ENCODE results near the gene RAD51B. TPM values are rescaled to one million over a fixed set of nuclear protein-coding genes. Genes with fewer than 3 reads are reported as not detected.

RAD51B gene
- total and polyA plus RNA-seq, 2 donors (not counting 1 experiment from before 2014, with no cell fraction given) = 4.6 to 16.3 TPM

- Histone ChIP-seq H3K4me3 (replicated peaks in 1 of 4; ENCODE audit: control extremely low read depth in 1 of 4, insufficient read depth in 1 of 4, low read depth in 3 of 4, low read length in 4 of 4) (no peak overlapping the region), H3K27me3 (ENCODE audit: control insufficient read depth, insufficient read depth, low read length) (no peaks in the 10 kb centered on the region), H3K36me3 (ENCODE audit: control insufficient read depth, insufficient read depth, low read length) (no peaks in the 10 kb centered on the region), H3K79me2 (ENCODE audit: control insufficient read depth, insufficient read depth, low read length) (no peaks in the 10 kb centered on the region), H3K27ac (ENCODE audit: insufficient read depth, low read length) (no peak overlapping the region), H4K20me1 (ENCODE audit: control insufficient read depth, extremely low read depth, insufficient read depth, low read length) (no peaks in the 10 kb centered on the region), H3K9ac (ENCODE audit: insufficient read depth, low read length) (no peak overlapping the region), H3K4me2 (ENCODE audit: extremely low read depth, insufficient read depth, low read length) (no peak overlapping the region), H3K9me3 (ENCODE audit: control insufficient read depth, insufficient read depth, low read depth, low read length) (no peaks in the 10 kb centered on the region), H3K4me1 (ENCODE audit: control insufficient read depth, extremely low read depth, insufficient read depth, low read length) (peaks cover 6% of the 10 kb centered on the region), H2AFZ (ENCODE audit: low read length) (no peak overlapping the region)
- TF ChIP-seq CTCF (conservative IDR thresholded peaks at IDR 0.05 in 1 of 2, IDR thresholded peaks at IDR 0.05 in 1 of 2; ENCODE audit: low read depth in 1 of 2, low read length in 2 of 2) = no peak
- TF ChIP-seq EZH2 (IDR thresholded peaks at IDR 0.05; ENCODE audit: low read length, missing control alignments) = no peak
- DNase-seq (ENCODE audit: low read depth in 2 of 2) = peak in 1 of 2 donors; percentile 95
Observed at GRCh38 chr14:68361231-68361630, 541.7 kb downstream of the RAD51B start.

DNA sequence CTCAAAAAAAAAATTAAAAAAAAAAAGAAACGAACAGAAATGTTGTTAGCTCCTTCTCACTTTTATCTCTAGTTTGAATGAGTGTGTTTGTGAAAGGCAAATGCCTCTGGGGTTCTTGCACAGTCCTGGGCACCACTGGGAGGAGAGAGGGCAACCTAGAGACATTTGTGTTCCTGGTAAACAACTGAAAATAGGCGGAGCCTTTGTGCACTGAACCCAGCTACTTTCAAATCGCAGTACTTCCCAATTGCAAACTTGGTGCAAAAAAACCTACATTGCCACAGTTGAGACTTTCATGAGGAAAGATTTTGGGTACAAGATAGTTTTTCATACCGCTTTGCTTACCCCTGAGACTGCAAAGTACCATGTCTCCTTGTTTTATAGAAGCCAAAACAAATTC, 543.3 kb downstream of the RAD51B start:
- TF ChIP-seq CTCF (conservative IDR thresholded peaks at IDR 0.05 in 1 of 2, IDR thresholded peaks at IDR 0.05 in 1 of 2; ENCODE audit: low read depth in 1 of 2, low read length in 2 of 2) (no peak), EZH2 (IDR thresholded peaks at IDR 0.05; ENCODE audit: low read length, missing control alignments) (no peak)
- no peak for DNase-seq (ENCODE audit: low read depth in 2 of 2)
- H3K4me2 ChIP-seq (ENCODE audit: extremely low read depth, insufficient read depth, low read length) = no peak overlapping the region
- H3K9me3 ChIP-seq (ENCODE audit: control insufficient read depth, insufficient read depth, low read depth, low read length) = no peaks in the 10 kb centered on the region
- no peak overlapping the region for H3K27ac ChIP-seq (ENCODE audit: insufficient read depth, low read length)
- H2AFZ ChIP-seq (ENCODE audit: low read length) = no peak overlapping the region
- H3K79me2 ChIP-seq (ENCODE audit: control insufficient read depth, insufficient read depth, low read length) = no peaks in the 10 kb centered on the region
- no peak overlapping the region for H3K4me3 ChIP-seq (replicated peaks in 1 of 4; ENCODE audit: control extremely low read depth in 1 of 4, insufficient read depth in 1 of 4, low read depth in 3 of 4, low read length in 4 of 4)
- H3K27me3 ChIP-seq (ENCODE audit: control insufficient read depth, insufficient read depth, low read length) = no peaks in the 10 kb centered on the region
- H3K36me3 ChIP-seq (ENCODE audit: control insufficient read depth, insufficient read depth, low read length) = no peaks in the 10 kb centered on the region
- no peak overlapping the region for H3K9ac ChIP-seq (ENCODE audit: insufficient read depth, low read length)
- H3K4me1 ChIP-seq (ENCODE audit: control insufficient read depth, extremely low read depth, insufficient read depth, low read length) = peaks cover 6% of the 10 kb centered on the region
- no peaks in the 10 kb centered on the region for H4K20me1 ChIP-seq (ENCODE audit: control insufficient read depth, extremely low read depth, insufficient read depth, low read length)

DNA sequence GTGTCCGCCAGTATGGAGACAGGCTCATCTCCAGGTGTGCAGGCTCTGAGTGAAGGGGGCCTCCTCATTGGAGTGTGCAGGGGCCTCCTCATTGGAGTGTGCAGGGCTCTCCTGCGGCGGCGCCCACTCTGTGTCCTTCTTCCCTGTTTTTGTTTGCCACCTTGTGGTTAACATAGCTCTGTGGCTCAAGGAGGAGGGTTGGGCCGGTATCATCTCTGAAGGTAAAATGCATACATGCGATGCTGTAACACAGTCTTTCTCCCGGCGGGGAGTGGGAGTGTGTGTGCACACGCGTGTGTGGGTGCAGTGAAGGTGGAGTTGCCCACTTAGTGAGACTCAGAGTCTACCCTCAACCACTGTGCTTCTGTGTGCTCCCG, 543.9 kb downstream of the RAD51B start:
- Histone ChIP-seq H3K9ac (ENCODE audit: insufficient read depth, low read length) (no peak overlapping the region), H3K27me3 (ENCODE audit: control insufficient read depth, insufficient read depth, low read length) (no peaks in the 10 kb centered on the region), H3K4me2 (ENCODE audit: extremely low read depth, insufficient read depth, low read length) (no peak overlapping the region), H4K20me1 (ENCODE audit: control insufficient read depth, extremely low read depth, insufficient read depth, low read length) (no peaks in the 10 kb centered on the region), H3K4me1 (ENCODE audit: control insufficient read depth, extremely low read depth, insufficient read depth, low read length) (peaks cover 6% of the 10 kb centered on the region), H2AFZ (ENCODE audit: low read length) (no peak overlapping the region), H3K4me3 (replicated peaks in 1 of 4; ENCODE audit: control extremely low read depth in 1 of 4, insufficient read depth in 1 of 4, low read depth in 3 of 4, low read length in 4 of 4) (no peak overlapping the region), H3K36me3 (ENCODE audit: control insufficient read depth, insufficient read depth, low read length) (no peaks in the 10 kb centered on the region), H3K79me2 (ENCODE audit: control insufficient read depth, insufficient read depth, low read length) (no peaks in the 10 kb centered on the region), H3K9me3 (ENCODE audit: control insufficient read depth, insufficient read depth, low read depth, low read length) (no peaks in the 10 kb centered on the region), H3K27ac (ENCODE audit: insufficient read depth, low read length) (no peak overlapping the region)
- DNase-seq (ENCODE audit: low read depth in 2 of 2) = no peak
- TF ChIP-seq EZH2 (IDR thresholded peaks at IDR 0.05; ENCODE audit: low read length, missing control alignments) (no peak), CTCF (conservative IDR thresholded peaks at IDR 0.05 in 1 of 2, IDR thresholded peaks at IDR 0.05 in 1 of 2; ENCODE audit: low read depth in 1 of 2, low read length in 2 of 2) (no peak)
